ENCODE data around the gene SLX4IP.

The SLX4IP gene

GRCh38 chr20:10554285-10554684 is 119.2 kb downstream of the SLX4IP start:
- no peak for DNase-seq

GRCh38 chr20:10555393-10555792 is 120.3 kb downstream of the SLX4IP start:
- DNase-seq: no peak

GRCh38 chr20:10555865-10556308 is 120.8 kb downstream of the SLX4IP start:
- no peak for DNase-seq

- no peak for DNase-seq
These were observed 121.5 kb downstream of the SLX4IP start for GRCh38 chr20:10556519-10557083.

GRCh38 chr20:10557685-10558084 is 122.6 kb downstream of the SLX4IP start:
- DNase-seq: no peak

GRCh38 chr20:10558635-10559187 is 123.6 kb downstream of the SLX4IP start:
- no peak for DNase-seq

GRCh38 chr20:10559266-10559665 is 124.2 kb downstream of the SLX4IP start:
- DNase-seq: no peak

GRCh38 chr20:10560686-10561085 is 125.6 kb downstream of the SLX4IP start:
- no peak for DNase-seq

- no peak for DNase-seq
These were observed 126.2 kb downstream of the SLX4IP start for GRCh38 chr20:10561302-10561701.

GRCh38 chr20:10562899-10563298 is 127.8 kb downstream of the SLX4IP start:
- DNase-seq: no peak

- DNase-seq: no peak
These were observed 128.9 kb downstream of the SLX4IP start for GRCh38 chr20:10563935-10564492.

- DNase-seq: no peak
These were observed 130.3 kb downstream of the SLX4IP start for GRCh38 chr20:10565191-10565921.

- DNase-seq: no peak
These were observed 131.1 kb downstream of the SLX4IP start for GRCh38 chr20:10565922-10566897.

GRCh38 chr20:10568032-10568431 is 132.9 kb downstream of the SLX4IP start:
- DNase-seq: no peak

GRCh38 chr20:10571313-10571815 is 136.3 kb downstream of the SLX4IP start:
- DNase-seq: no peak

GRCh38 chr20:10572853-10573252 is 137.7 kb downstream of the SLX4IP start:
- DNase-seq: no peak

GRCh38 chr20:10573273-10573950 is 138.3 kb downstream of the SLX4IP start:
- DNase-seq: peak; percentile 1

- no peak for DNase-seq
These were observed 138.8 kb downstream of the SLX4IP start for GRCh38 chr20:10573951-10574339.

GRCh38 chr20:10576411-10577090 is 141.4 kb downstream of the SLX4IP start:
- no peak for DNase-seq

GRCh38 chr20:10577648-10578047 is 142.5 kb downstream of the SLX4IP start:
- no peak for DNase-seq

GRCh38 chr20:10578607-10579006 is 143.5 kb downstream of the SLX4IP start:
- DNase-seq: no peak

Data from GDM1 (cell line).